ENCODE measurements around the gene ZNF804A.
"Not testable (repeated sequence)": the region's sequence is repeated elsewhere in the genome, so short reads cannot be mapped to it uniquely, and the experiment has no call there.

ZNF804A gene

DNA sequence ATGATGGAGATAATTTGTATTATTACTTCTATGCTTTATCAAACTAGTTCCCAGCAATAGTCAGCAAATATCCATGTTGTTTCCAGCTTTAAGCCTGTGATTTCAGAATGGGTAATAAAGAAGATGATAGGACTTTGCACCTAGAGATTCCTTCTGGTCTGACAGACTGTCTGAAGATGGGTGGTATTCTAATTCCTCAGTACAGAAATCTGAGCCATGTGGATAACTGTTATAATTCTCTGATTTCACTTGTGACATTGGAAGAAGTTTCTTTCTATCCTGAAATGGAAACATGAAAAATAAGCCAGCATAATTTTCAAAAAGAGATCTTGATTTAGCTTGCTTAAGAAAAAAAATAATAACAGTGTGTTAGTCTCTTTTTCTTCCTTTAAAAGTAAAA lies 130.1 kb downstream of the ZNF804A start:
- DNase-seq, result no peak

DNA sequence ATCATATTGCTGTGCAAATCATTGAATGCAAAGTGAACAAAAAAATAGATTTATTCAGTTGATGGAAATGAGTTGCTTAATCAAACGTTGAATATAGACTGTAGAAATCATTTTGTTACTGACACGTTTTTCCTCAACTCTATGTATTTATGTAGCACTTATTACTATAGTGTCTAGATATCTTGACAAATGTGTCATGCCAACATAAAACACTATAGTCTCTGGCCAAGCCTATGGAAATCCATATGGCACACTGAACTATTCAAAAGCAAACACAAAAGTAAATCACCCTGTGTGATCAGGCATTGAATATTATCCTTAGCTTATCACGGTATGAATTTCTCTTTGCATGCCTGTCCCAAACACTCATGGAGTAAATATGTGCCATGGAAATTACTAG lies 131.3 kb downstream of the ZNF804A start:
- DNase-seq, result no peak

DNA sequence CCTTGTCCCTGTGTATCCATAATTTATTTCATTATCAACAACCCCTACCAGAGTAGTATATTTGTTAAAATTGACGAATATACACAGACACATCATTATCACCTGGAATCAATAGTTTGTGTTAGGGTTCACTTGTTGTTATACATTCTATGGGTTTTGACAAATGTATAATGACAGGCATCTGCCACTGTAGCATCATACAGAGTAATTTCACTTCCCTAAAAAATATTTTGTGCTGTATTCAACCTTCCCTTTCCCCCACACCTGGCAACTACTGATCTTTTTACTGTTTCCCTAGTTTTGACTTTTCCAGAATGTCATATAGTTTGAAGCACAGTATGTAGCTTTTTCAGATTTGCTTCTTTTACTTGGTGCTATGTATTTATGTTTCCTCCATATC lies 132.0 kb downstream of the ZNF804A start:
- no peak for DNase-seq

DNA sequence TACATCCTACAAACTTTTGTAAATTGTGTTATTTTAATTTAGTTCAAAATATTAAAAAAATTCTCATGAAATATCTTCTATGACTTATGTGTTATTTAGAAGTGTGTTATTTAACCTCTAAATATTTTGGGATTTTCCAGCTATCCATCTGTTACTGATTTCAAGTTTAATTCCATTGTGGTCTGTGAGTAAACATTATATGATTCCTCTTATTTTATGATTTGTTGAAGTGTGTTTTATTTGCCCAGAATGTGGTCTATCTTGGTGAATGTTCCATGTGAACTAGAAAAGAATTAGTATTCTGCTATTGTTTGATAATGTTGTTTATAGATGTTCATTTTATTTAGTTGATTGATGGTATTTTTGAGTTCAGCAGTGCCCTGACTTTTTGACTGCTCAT lies 136.0 kb downstream of the ZNF804A start:
- DNase-seq, result no peak

DNA sequence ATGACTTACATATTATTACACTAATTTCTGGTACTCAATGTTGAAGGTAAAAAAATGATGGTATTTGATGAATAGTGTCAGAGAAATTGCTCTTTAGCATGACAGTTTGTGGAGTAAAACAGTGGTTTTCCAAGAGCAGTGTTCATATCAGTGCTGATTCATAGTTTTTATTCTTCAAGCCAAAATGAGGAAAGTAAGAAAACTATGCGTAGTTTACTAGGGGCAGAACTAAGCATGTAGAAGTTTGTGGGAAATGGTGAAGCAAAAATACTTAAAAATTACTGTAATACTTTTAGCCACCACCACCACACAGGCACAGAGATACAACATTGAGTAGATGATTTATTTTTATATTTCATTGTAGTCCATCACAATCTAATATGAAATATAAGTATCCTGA lies 137.3 kb downstream of the ZNF804A start:
- DNase-seq, result no peak

DNA sequence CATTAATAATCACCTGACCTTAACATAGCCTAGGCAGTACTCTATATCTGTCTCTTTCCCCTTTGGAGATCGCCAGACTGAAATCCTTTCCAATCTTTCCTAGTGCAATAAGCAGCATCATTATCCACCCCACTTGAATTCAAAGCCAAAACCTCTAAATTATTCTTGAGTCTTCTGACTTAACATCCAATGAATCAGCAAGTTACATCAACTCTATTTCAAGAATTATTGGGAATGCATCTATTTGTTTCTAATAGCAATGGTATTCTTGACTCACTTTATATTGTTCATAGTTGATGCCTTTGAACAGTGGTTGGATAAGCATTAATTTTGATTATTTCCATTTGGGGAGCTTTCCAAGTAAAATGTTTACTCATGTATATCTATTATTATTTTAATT lies 144.8 kb downstream of the ZNF804A start:
- no peak for DNase-seq

DNA sequence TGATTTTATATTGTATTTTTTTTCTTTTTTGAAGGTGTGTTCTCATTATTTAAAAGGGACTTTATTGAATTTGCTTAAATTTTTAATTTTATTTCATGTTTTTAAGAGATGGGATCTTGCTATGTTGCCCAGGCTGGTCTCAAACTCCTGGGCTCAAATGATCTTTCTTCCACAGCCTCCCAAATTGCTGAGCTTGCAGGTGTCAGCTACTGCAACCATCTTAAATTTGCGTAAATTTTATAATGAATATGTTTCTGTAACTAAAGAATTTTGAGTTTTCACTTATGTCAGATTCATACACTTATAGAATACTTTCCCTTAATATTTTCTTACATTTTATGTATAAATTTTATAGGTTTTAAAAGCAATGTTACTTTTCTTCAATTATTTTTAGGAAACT lies 157.8 kb downstream of the ZNF804A start:
- DNase-seq, result no peak

DNA sequence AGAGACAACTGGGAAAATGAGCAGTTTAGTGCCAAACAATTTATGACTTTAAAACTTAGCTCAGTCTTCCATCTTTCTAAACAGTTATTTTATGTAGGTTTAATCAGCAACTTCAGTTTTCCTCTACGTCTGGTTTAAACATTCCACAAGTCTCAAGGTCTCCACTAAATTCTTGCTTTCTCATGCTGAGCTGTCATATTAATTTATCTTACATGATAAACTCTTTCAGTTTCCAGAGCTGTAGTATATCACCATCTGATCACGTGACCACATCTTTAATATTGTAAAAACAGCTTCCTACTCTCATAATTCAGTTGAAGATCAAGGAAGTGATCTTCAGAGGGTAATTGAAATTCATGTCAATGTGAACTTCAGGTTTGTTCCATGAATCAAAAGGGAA lies 158.6 kb downstream of the ZNF804A start:
- DNase-seq, result no peak

DNA sequence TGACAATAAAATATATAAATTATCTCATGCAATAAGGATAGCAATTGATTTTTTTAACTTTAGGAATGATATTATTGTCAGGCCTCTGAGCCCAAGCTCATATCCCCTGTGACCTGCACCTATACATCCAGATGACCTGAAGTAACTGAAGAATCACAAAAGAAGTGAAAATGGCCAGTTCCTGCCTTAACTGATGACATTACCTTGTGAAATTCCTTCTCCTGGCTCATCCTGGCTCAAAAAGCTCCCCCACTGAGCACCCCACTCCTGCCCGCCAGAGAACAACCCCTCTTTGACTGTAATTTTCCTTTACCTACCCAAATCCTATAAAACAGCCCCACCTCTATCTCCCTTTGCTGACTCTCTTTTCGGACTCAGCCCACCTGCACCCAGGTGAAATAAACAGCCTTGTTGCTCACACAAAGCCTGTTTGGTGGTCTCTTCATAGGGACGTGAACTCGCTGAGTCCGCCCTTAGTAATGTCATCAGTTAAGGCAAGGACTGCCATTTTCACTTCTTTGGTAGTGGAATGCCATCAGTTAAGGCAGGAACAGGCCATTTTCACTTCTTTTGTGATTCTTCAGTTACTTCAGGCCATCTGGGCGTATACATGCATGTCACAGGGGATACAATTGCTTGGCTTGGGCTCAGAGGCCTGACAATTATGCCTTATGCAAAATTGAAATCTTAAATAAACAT lies 161.4 kb downstream of the ZNF804A start:
- DNase-seq, result not testable (repeated sequence)

DNA sequence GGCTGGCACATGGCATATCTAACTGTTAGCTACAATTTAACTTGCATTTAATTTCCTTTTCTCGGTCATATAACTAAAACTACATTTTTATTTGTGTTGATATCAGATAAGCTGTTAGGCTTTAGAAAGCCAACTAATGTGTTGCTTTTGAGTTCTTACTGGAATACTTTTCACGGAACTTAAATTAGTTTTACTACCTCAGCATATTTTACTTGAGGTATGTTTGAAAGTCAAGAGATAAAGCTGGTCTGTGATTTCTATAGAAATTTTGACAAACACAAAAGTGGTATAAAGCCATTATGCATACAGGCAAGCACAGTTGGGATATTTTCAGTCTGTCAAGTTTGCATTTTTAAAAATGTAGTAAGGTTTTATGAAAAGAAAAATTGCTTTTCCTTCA lies 162.6 kb downstream of the ZNF804A start:
- no peak for DNase-seq

DNA sequence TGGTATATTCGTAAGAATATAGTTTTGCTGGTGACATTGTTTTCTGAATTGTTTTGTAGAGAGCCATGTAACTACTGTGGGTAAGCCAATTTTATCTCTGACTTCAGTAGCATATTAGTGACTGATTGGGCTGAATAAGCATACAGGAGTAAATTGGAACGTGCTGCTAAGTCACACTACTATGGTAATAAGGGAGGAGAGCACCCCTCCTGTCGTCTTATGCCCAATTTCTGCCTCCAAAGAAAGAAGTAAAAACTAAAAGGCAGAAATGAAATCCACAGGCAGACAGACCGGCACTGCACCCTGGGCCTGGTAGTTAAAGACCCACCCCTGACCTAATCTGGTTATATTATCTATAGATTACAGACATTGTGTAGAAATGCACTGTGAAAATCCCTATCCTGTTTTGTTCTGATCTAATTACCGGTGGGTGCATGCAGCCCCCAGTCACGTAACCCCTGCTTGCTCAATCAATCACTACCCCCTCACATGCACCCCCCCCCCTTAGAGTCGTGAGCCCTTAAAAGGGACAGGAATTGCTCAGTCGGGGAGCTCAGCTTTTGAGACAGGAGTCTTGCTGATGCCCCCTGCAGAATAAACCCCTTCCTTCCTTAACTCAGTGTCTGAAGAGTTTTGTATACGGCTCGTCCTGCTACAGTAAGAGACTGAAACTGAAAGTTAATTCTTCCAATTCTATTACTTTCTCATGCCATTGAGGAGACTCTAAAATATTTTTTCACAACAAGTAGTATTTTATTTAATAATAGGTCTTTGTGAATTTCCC lies 167.0 kb downstream of the ZNF804A start:
- DNase-seq, result no peak

DNA sequence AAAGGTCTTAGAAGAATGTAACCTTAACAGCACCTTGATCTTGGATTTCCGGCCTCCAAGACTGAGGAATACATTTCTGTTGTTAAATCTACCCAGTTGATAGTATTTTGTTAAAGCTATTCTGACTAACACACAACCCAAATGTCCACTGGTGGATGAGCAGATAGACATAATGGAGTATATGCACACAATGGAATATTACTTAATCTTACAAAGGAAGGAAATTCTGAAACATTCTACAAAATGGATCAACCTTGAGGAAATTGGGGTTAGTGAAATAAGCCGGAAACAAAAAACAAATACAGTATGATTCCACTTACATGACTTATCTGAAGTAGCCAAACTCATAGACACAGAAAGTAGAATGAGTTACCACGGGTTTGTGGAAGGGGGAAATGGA lies 168.7 kb downstream of the ZNF804A start:
- DNase-seq, result no peak

DNA sequence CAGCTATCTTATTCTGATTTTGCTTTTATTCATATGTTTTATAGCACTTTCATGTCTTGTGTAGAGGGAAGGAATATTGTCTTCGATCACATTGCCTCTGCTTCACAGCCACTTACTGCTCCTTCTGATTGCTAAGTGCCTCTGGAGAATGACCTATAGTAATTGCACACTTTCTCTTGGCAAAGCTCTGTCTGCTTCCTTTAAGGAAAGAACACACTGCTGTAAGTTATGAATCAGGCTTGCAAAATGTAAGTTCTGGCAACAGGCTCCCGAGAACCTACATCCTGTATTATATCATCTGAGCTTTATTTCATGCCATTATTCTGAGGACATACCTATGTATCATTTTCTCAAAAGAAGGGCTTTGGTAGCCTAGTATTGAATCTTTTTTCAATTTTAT lies 170.7 kb downstream of the ZNF804A start:
- no peak for DNase-seq

DNA sequence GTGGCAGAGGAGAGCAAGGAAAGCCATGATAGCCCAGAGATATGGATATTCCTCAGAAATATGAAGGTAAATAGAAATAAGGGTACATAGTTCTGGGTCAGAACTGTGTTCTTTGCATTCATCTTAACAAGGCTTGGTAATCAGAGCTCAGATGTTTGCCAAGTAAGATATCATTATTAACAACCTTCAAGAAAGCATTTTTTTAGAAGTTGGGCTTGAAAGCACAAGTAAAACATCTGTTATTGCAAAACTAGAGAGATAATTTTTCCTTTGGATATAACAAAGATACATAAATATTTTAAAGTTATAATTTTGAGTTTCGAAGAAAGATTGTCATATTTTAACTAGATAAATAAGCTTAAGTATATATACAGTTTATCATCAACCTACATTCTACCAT lies 171.4 kb downstream of the ZNF804A start:
- DNase-seq, result no peak

DNA sequence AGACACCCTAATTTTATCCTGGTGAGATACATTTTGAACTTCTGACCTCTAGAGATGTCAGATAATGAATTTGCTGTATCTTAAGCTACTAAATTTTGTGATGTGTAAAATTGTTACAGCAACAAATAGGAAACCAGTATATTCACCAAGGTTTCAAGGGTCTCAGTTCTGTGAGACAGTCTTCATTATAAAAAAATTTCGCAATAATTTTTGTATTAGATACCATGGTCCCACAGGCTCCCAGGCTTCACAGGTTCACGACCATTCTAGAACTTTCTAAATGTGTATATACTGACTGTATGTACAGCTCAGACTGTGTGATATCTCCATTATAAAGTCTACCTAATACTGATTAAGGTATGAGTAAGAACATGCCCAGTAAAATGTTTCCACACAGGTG lies 181.4 kb downstream of the ZNF804A start:
- DNase-seq, result no peak

DNA sequence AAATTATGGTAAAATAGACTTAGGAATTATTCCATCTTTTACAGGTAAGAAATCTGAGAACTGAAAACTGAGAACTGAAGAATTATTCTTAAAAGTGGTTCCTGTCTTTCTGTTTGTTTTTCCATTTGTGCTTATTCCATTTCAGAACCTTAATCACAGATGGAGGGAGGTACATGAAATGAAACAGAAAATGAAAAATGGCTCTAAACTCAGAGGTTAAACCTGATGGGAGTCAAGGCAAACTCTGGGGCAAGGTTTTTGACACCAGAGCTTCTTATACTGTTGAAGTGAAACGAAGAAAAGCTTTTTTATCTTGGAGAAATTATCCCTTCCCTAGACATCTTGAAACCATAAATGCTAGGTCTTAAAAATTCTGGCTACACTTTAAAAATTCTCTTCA lies 182.1 kb downstream of the ZNF804A start:
- DNase-seq, result no peak

DNA sequence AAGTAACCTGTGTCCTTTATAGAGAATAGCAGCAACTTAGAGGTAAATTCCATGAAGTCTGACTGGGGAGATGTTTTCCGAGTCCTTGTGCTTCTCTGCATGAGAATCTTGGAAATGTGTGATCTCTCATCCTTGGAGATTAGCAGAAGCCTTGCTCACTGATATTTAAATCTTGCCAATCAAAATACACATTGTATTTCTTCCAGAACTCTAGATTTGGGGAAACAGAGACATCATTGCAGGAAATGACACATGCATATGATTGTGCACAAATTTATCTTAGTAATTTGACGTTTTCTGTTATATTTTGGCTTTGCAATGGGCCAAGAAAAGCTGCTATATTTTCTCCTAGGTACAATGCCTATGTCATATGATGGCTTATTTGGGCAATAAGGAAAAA lies 182.6 kb downstream of the ZNF804A start:
- no peak for DNase-seq

DNA sequence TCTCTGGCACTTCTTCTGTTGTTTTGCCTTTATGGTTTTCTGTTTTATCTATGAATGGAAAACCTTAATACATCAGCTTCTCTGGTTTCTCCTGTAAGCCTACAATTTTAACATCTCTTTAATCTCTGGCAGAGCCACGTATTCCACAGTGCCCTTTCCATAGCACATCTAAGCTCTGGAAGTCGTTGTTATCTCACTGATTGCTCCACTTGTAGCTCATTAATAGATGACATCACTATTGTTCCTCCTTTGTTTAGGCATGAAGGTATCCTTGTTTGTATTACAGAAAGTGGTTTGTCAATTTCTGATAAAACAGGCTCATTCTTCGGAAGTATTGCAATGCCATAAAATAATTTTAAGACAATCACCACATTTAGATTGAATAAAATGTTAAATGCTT lies 185.2 kb downstream of the ZNF804A start:
- DNase-seq, result no peak

DNA sequence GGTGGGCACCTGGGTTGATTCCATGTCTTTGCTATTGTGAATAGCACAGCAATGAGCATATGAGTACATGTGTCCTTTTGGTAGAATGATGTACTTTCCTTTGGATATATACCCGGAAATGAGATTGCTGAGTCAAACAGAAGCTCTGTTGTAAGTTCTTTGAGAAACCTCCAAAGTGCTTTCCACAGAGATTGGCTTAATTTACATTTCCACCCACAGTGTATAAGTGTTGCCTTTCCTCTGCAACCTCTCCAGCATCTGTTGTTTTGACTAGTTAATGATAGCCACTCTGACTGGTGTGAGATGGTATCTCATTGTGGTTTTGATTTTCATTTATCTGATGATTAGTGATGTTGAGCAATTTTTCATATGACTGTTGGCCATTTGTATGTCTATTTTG lies 194.8 kb downstream of the ZNF804A start:
- no peak for DNase-seq

DNA sequence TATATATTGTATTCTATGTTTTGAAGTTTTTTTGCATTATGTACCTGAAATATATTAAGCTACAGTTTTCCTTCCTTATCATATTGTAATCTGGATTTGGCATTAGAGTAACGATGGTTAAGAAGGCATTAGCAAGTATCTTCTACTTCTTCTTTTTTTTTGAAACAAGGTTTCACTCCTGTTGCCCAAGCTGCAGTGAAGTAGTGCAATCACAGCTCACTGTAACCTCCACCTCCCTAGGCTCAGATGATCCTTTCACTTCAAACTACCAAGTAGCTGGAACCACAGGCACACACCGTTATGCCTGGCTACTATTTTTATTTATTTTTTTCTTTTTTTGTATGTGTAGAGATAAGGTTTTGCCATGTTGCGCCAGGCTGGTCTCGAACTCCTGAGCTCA lies 201.1 kb downstream of the ZNF804A start:
- DNase-seq, result no peak

DNA sequence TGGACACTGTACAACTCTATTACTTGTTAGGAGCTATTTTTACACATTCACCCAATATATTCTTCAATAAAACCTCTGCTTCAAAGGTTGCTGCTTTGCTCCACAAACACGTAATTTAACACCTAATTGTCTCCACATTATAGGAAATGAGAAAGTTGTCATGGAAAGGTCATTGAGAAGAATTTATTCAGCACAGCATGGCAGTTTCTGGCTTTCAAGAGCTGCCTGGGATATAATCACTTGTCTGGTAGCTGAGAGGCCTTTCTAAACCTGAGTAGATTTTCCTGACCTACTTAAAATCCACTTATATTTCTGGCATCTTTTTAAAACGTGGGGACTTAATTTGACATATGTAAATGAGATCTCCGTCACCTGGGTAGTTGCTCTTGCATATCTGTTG lies 216.1 kb downstream of the ZNF804A start:
- no peak for DNase-seq

DNA sequence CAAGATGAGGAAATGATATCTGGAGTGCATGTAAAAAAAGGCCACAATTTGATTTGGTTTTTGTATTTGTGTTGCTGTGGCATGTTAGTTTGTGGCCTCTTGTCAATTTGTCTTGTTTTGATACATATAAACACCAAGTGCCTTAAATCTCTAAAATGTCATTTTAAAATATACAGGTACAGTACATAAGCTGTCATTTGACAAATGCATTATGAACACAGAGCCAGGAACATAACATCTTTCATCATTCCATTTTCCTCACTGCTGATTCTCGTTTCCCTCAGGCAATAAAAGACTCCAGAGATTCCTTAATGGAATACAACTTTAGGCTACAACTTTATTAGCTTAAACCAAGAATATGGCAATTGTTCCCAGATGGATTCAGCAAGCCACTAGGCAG lies 217.5 kb downstream of the ZNF804A start:
- no peak for DNase-seq

DNA sequence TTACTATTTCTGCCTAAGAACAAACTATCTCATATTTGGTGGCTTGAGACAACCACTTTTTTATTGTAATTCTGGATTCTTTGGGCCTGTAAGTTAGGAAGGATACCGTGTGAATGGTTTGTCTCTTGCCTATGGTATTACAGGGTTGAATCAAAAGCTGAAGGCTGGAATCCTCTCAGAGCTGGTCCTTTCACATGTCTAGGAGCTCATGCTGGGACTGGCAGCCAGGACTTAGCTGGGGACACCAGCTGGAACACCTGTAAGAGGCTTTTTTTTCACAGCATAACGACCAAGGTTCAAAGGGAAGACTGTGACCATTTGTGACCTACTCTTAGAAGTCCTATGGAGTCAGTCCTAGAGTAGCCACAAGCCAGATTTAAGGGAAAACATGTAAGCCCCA lies 226.3 kb downstream of the ZNF804A start:
- no peak for DNase-seq

DNA sequence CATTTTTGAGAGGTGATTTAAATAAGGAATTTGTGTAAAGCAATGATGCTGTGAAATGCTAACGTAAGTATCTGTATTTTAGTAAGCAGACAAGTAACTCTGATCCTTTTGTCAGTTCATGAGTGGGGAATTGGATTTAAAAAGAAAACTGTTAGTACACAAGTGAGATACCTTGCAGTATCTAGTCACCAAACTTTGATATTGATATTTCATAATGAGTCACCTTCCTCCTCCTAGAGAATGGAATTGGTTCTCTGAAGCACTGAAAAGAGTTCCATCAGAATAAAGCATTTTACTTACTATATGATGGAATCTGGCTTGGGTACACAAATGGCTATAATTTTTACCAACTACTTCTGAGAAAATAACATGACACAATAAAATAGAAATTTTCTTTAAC lies 232.2 kb downstream of the ZNF804A start:
- DNase-seq, result no peak

Measured in midbrain (tissue), 1 donor.